Aortic smooth muscle cell (primary cell): Measurements from ENCODE around the gene PTS. TPM values are rescaled to one million over a fixed set of nuclear protein-coding genes. Genes with fewer than 3 reads are reported as not detected.

Experiments used
- total RNA-seq: library from RNA; depleted of rRNA; stranded (reverse); fragments of >200 nt; gene quantifications from 2 replicates; pipeline ENCODE4 v1.2.3, GENCODE V29; 2014

PTS gene
- total RNA-seq = 47.1 and 52.3 TPM in 2 replicates

GRCh38 chr11:112226062-112226830, at the start of gene PTS:
TSS of gene PTS (plus strand) at chr11:112226428. CDS start at chr11:112226444, 16 bp downstream.

DNA sequence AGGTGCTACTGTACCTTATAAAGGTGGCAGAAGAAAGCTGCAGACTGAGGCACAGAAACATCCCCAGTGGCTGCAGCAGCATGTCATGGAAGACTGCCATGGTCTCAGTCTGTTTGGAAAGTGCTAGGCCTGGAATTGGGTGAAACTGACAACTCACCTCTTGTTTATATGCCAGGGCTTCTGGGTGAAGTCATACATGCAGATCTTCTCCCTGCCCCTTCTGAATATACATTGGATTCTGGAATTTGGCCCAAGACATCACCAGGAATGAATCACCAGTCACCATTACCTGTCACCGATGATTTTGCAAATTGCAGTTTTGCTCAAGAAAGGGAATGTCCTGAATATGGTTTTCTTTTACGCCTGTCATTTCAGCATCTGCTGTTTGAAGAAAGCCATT, 34.3 kb downstream of the PTS start, which contains the start of gene PLET1:
PLET1 (minus strand) TSS at position 371 of the 400 bp plus-strand sequence; CDS start at position 100, 271 bp downstream.

Other genes with a start within 250 kb of the PTS start
- gene DLAT, start 201.0 kb upstream of the PTS start, total RNA-seq = 34.5 and 35.3 TPM in 2 replicates
- 1.3 and 2.4 TPM in 2 replicates for gene PIH1D2, start 152.4 kb upstream of the PTS start, total RNA-seq
- 18.0 and 18.7 TPM in 2 replicates for gene NKAPD1, start 152.1 kb upstream of the PTS start, total RNA-seq
- gene TIMM8B, start 139.7 kb upstream of the PTS start, total RNA-seq = 68.2 and 94.1 TPM in 2 replicates
- gene SDHD, start 139.6 kb upstream of the PTS start, total RNA-seq = 146 and 153 TPM in 2 replicates
- gene IL18, start 62.3 kb upstream of the PTS start, total RNA-seq = 0.12 TPM in 1 of 2 replicates, not detected in the other
- 0.12 and 0.13 TPM in 2 replicates for gene TEX12, start 59.1 kb upstream of the PTS start, total RNA-seq
- gene BCO2, start 50.9 kb upstream of the PTS start, total RNA-seq = 1.1 and 1.2 TPM in 2 replicates
- not detected in 2 replicates for gene PLET1, start 34.4 kb downstream of the PTS start, total RNA-seq